ENCODE results near the gene BCAP31. TPM values are rescaled to one million over a fixed set of nuclear protein-coding genes. Genes with fewer than 3 reads are reported as not detected.

Gene BCAP31
- 98.0 TPM for total RNA-seq
- long read RNA-seq, transcript BCAP31-201 (8 exons, 1,643 nt) = major isoform, 276 of 299 reads
- long read RNA-seq, partial matches to known transcripts = 6 of 299 reads
- long read RNA-seq, other reads (novel, unspliced or antisense) = 13 of 299 reads

- intact Hi-C loops (cut with DNase I) = loop anchor here (5.0 kb wide), 1 partner anchor 117 kb away; no protein-coding TSS in a partner anchor
- peak; percentile 94 for DNase-seq (ENCODE audit: low spot score)
Observed at GRCh38 chrX:153724252-153725038, at the start of gene BCAP31, which contains the start of gene ABCD1. BCAP31 (minus strand) TSS chrX:153724387; CDS start chrX:153723244, 1,143 bp downstream. ABCD1 (plus strand) TSS chrX:153724856; CDS start chrX:153725267, 411 bp downstream.

DNA sequence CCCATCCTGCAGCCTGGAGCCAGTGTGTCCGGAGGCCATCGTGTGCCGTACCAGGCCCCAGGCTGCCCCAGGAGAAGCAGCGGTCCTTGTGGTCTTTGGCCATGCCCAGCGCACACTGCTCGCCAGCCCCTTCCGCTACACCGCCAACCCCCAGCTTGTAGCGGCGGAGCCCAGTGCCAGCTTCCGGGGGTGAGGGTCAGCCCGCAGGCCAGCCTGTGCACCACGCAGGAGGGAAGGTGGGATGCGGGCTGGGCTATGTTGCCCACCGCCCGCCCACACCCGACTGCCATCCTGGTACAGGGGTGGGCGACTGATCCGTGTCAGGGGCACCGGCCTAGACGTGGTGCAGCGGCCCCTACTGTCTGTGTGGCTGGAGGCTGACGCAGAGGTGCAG lies 49.0 kb upstream of the BCAP31 start:
- intact Hi-C loops (cut with DNase I) = no loop called here
- no peak for DNase-seq (ENCODE audit: low spot score)

DNA sequence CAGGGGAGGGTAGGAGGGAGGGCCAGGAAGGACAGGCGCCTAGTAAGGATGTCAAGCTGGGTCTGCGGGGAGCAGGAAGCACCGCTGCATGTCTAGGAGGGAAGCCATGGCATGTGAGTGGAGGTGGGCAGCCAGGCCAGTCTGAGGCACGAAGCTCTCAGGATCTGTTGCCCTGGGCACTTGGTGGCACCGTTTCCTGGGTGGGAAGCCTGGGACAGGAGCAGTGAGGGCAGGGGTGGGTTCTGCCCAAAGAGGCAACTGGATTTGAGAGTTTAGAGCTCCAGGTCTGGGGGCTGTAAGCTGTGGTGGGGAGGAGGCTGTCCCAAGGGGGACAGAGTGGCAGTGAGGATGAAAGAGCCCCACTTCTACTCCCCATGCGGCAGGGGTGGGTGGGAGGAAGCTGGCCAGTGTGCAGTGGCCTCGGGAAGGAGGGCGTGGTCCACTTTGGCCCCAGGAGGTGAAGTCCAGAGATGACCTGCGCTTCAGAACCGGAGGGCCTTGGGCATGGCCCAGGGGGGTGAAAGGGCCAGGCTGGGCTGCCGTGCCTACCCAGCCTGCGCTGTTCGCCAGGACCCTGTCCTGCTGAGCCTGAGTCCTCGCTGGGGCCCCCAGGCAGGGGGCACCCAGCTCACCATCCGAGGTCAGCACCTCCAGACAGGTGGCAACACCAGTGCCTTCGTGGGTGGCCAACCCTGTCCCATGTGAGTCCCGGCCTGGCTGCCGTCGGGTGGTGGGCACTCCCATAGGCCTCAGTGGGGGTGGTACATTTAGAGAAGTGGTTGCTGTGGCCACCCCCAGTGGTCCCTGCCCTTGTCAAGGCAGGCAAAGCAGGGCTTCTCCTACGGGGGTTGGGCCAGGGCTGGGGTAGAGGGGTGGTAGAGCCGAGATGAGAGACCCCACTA lies 48.4 kb upstream of the BCAP31 start:
- DNase-seq (ENCODE audit: low spot score) = no peak
- intact Hi-C loops (cut with DNase I) = no loop called here

- no peak for DNase-seq (ENCODE audit: low spot score)
- intact Hi-C loops (cut with DNase I) = no loop called here
Observed at GRCh38 chrX:153771415-153772315, 47.5 kb upstream of the BCAP31 start.

- DNase-seq (ENCODE audit: low spot score) = no peak
- intact Hi-C loops (cut with DNase I) = no loop called here
Observed at GRCh38 chrX:153770601-153771414, 46.6 kb upstream of the BCAP31 start.

DNA sequence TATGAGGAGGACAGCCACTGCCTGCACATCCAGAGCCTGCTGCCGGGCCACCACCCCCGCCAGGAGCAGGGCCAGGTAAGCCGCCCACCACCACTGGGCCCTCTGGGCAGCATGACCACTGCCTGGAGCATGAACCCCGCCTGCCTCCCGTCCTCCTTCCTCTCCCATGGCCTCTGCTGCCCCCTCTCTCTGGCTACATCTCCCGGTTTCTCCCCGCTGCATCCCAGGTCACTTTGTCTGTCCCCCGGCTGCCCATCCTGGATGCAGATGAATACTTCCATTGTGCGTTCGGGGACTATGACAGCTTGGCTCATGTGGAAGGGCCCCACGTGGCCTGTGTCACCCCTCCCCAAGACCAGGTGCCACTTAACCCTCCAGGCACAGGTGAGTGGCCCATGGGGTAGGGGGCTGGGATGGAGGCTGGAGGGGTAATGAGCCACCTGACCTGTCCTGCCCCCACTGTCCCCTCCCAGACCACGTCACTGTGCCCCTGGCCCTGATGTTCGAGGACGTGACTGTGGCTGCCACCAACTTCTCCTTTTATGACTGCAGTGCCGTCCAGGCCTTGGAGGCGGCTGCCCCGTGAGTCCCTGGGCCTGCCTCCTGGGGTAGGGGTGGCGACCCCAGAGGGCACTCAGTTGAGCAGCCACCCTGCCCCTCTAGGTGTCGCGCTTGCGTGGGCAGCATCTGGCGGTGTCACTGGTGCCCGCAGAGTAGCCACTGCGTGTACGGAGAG lies 45.8 kb upstream of the BCAP31 start:
- no peak for DNase-seq (ENCODE audit: low spot score)
- intact Hi-C loops (cut with DNase I) = no loop called here

GRCh38 chrX:153769158-153769864 lies 45.1 kb upstream of the BCAP31 start:
- intact Hi-C loops (cut with DNase I) = no loop called here
- DNase-seq (ENCODE audit: low spot score) = no peak

DNA sequence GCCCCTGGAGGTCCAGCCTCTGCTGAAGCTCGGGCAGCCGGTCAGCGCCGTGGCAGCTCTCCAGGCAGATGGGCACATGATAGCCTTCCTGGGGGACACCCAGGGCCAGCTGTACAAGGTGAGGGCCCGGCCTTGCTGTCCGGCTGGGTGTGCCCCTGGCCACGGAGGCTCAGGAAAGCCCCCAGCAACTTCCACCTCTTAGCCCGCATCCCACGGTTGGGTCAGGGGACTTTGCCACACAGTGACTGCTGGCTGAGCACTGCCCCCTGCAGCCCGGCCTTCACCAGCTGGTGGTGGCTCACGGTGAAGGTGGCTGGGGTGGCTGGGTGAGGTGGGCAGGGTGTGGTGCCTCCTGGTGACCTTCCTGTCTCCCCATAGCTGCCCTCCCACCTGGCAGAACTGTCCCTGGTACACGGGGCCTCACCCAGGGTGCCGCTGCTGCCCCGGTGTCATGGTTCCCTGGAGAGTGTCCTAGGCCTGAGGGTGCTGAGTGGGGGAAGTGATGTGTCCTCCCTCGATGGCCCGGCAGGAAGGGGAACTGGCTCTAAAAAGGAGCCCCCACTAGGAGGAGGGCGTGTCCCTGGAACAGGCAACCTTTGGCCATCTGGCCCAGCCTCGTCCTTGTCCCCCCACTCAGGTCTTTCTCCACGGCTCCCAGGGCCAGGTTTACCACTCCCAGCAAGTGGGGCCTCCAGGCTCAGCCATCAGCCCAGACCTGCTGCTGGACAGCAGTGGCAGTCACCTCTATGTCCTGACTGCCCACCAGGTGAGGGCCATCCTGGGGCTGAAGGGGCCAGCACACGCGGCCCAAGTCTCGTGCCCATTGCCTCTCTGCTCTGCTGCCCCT lies 44.3 kb upstream of the BCAP31 start:
- DNase-seq (ENCODE audit: low spot score) = no peak
- intact Hi-C loops (cut with DNase I) = no loop called here

GRCh38 chrX:153767674-153768055 lies 43.5 kb upstream of the BCAP31 start:
- DNase-seq (ENCODE audit: low spot score) = no peak
- intact Hi-C loops (cut with DNase I) = no loop called here

GRCh38 chrX:153766871-153767673 lies 42.9 kb upstream of the BCAP31 start:
- intact Hi-C loops (cut with DNase I) = no loop called here
- no peak for DNase-seq (ENCODE audit: low spot score)

- DNase-seq (ENCODE audit: low spot score) = no peak
- intact Hi-C loops (cut with DNase I) = no loop called here
Observed at GRCh38 chrX:153766098-153766817, 42.1 kb upstream of the BCAP31 start.

- no peak for DNase-seq (ENCODE audit: low spot score)
- intact Hi-C loops (cut with DNase I) = no loop called here
Observed at GRCh38 chrX:153765138-153766079, 41.2 kb upstream of the BCAP31 start.

- intact Hi-C loops (cut with DNase I) = no loop called here
- no peak for DNase-seq (ENCODE audit: low spot score)
Observed at GRCh38 chrX:153764786-153765137, 40.6 kb upstream of the BCAP31 start.

All from cardiac septum (tissue), 1 donor.